Heart right ventricle (tissue), 16 donors: ENCODE measurements around the gene ABCC12. TPM values are rescaled to one million over a fixed set of nuclear protein-coding genes. Genes with fewer than 3 reads are reported as not detected.

Source experiments
- ATAC-seq, 8 donors: fragments of 200-7000 bp; cut with Tn5 transposase; one replicate each; pipeline ENCODE4 v1.9.1; 2020; ENCODE audit warnings: mild to moderate bottlenecking in 8 of 8, moderate library complexity in 8 of 8, moderate number of reproducible peaks in 1 of 8
- DNase-seq, 2 donors: peaks; one replicate each; pipeline ENCODE4 v3.0.0-alpha.2; 2020
- H3K27ac ChIP-seq, 10 donors: fragments of 200-600 bp; sonication (generic) in 2 of 10; one replicate each; pipeline versions ENCODE4 v1.5.0 to v1.8.0; 2020 to 2022; ENCODE audit warnings: mild to moderate bottlenecking in 3 of 10
- H3K27me3 ChIP-seq, 7 donors: fragments of 200-600 bp; one replicate each; pipeline ENCODE4 v1.8.0; 2021 to 2022; ENCODE audit warnings: mild to moderate bottlenecking in 2 of 7
- H3K36me3 ChIP-seq, 9 donors: fragments of 200-600 bp; sonication (generic) in 1 of 9; one replicate each; pipeline versions ENCODE4 v1.5.0 to v1.8.0; 2020 to 2022; ENCODE audit warnings: mild to moderate bottlenecking in 2 of 9
- H3K4me1 ChIP-seq, 9 donors: fragments of 200-600 bp; sonication (generic) in 1 of 9; one replicate each; pipeline versions ENCODE4 v1.5.0 to v1.8.0; 2020 to 2022; ENCODE audit warnings: mild to moderate bottlenecking in 4 of 9
- H3K4me3 ChIP-seq, 10 donors: fragments of 200-600 bp; sonication (generic) in 2 of 10; one replicate each; pipeline versions ENCODE4 v1.5.0 to v1.8.0; 2020 to 2022; ENCODE audit warnings: mild to moderate bottlenecking in 7 of 10, moderate library complexity in 2 of 10
- H3K9me3 ChIP-seq, 11 donors: fragments of 200-600 bp in 10 of 11; sonication (generic) in 2 of 11; one replicate each; pipeline versions ENCODE4 v1.5.0 to v1.8.0; 2013 to 2022; ENCODE audit warnings: mild to moderate bottlenecking in 2 of 11, control low read depth in 1 of 11, moderate library complexity in 1 of 11
- WGBS, 2 donors: extraction: QIAGEN DNeasy Blood & Tissue Kit; methylation state at CpG; one replicate each; pipeline ENCODE4 v1.1.7; 2013; ENCODE audit warnings: inconsistent platforms in 1 of 2; 5-methylcytosine and 5-hydroxymethylcytosine counted together
- intact Hi-C, 10 donors: fragments of 100-400 bp; cut with DNase I; formaldehyde crosslinking; loops; one replicate each; pipeline versions ENCODE4 v1.11.1 to v1.14.2; 2022
- long read RNA-seq, 3 donors: library from polyadenylated mRNA; unstranded; transcript quantifications; one replicate each; pipeline ENCODE4 v2.0.0, GENCODE V29; 2020 to 2021
- polyA plus RNA-seq, 2 donors: library from polyadenylated mRNA; stranded (reverse); fragments of 200-250 nt; gene quantifications; one replicate each; pipeline ENCODE4 v1.2.3, GENCODE V29; 2013
- total RNA-seq, 10 donors: library from RNA; stranded (reverse); fragmentation: NEBNext Ultra II Directional in 3 of 10; extraction: Animal tissue kit (Norgen Biotek cat#: 25700) in 3 of 10; gene quantifications; one replicate each; pipeline versions ENCODE4 v1.2.1 to v1.2.4, GENCODE V29; 2021 to 2023
- TF ChIP-seq, protein P1 (sequence below), 9 donors: fragments of 200-600 bp; sonication (generic) in 2 of 9; IDR thresholded peaks; one replicate each; pipeline versions ENCODE4 v1.5.0 to v1.8.0; 2021 to 2022; ENCODE audit warnings: antibody characterized with exemption in 9 of 9, mild to moderate bottlenecking in 5 of 9, moderate library complexity in 1 of 9
- donor health status: Arrhythmogenic right ventricular cardiomyopathy.
- donor health status: ischemic (EF 13 %, LVEDD 7.1; RV severe dilation, severe dysfunction).
- donor health status: healthy with polysubstance abuse.
- donor health status: DM: no; HTN: yes; CAD: no.
- donor health status: DM: no; HTN: no; CAD: no.
- donor health status: ischemic (EF 25% LVEDD 6.9; RV normal size, moderate dysfunction).
- donor health status: ischemic (EF 25% LVEDD 5.7; RV mildly dilated, moderate dysfunction).
- donor health status: healthy.
- donor health status: DM: yes; HTN: yes; CAD: no.
- donor health status: Ischemic cardiomyopathy.
- donor health status: ischemic (EF 35%, LVEDD 5.7; RV mildly dilated, moderate dysfunction).
- donor health status: nonischemic (EF 11% LVEDD 7.7; RV severe dilation, severe dysfunction).
- donor health status: DM: yes; HTN: yes; CAD: no.
- donor health status: PGD.
- donor health status: ischemic (EF 29% LVEDD 5.4; RV normal size, mild dysfunction).
- donor health status: nonischemic (EF 23%, LVEDD 6.1; RV moderate dilation, normal function).

The ABCC12 gene
- total RNA-seq (under 1 TPM in 2 of 10 donors, not detected in 8; 0.07 to 0.20 TPM), polyA plus RNA-seq (under 1 TPM in 1 of 2 donors, not detected in 1; 0.01 TPM)
- long read RNA-seq, donor 1: 0 reads
- long read RNA-seq, donor 2: 0 reads
- long read RNA-seq, donor 3: 0 reads

- no peak for DNase-seq
- H3K9me3 ChIP-seq: no peaks in the 10 kb centered on the region
- TF ChIP-seq, protein P1, sequence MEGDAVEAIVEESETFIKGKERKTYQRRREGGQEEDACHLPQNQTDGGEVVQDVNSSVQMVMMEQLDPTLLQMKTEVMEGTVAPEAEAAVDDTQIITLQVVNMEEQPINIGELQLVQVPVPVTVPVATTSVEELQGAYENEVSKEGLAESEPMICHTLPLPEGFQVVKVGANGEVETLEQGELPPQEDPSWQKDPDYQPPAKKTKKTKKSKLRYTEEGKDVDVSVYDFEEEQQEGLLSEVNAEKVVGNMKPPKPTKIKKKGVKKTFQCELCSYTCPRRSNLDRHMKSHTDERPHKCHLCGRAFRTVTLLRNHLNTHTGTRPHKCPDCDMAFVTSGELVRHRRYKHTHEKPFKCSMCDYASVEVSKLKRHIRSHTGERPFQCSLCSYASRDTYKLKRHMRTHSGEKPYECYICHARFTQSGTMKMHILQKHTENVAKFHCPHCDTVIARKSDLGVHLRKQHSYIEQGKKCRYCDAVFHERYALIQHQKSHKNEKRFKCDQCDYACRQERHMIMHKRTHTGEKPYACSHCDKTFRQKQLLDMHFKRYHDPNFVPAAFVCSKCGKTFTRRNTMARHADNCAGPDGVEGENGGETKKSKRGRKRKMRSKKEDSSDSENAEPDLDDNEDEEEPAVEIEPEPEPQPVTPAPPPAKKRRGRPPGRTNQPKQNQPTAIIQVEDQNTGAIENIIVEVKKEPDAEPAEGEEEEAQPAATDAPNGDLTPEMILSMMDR (IDR thresholded peaks at IDR 0.05): no peak
- H3K4me1 ChIP-seq: peaks cover 4 to 25% (median 10%) of the 10 kb centered on the region in 9 donors
- H3K27me3 ChIP-seq: peaks cover 0 to 8% (median 0%) of the 10 kb centered on the region in 7 donors
- 44 to 47% methylated on average over 24 of the region's 24 CpGs for whole genome bisulfite sequencing, 2 donors
- peak within 1 kb of the TSS in 5 of 10 donors; percentile 5 to 31 (median 21) for H3K4me3 ChIP-seq
- intact Hi-C loops: loop anchor here in 8 of 10 donors (2.0 to 10.0 kb wide), 5 partner anchors 101 to 1119 kb away; partner anchors contain the start of gene NETO2 (in 7 of the 8)
- peak within 1 kb of the TSS in 7 of 10 donors; percentile 51 to 70 (median 59) for H3K27ac ChIP-seq
- peak in 5 of 8 donors; percentile 4 to 23 (median 9) for ATAC-seq
- H3K36me3 ChIP-seq: no peaks in the 10 kb centered on the region
Measured at GRCh38 chr16:48155926-48156789, at the start of gene ABCC12. Gene ABCC12, minus strand, starts transcription at chr16:48155993. Its CDS starts 9,569 bp downstream, at chr16:48146424.

- ATAC-seq (no peak), DNase-seq (no peak)
- Histone ChIP-seq H3K27ac (no peak overlapping the region), H3K4me3 (no peak overlapping the region), H3K36me3 (no peaks in the 10 kb centered on the region), H3K9me3 (no peaks in the 10 kb centered on the region), H3K27me3 (peaks cover 0 to 20% (median 7%) of the 10 kb centered on the region in 7 donors), H3K4me1 (no peaks in the 10 kb centered on the region)
- TF ChIP-seq, protein P1 (IDR thresholded peaks at IDR 0.05): no peak
- intact Hi-C loops: no loop called here
- 86 to 88% methylated on average over 6 of the region's 6 CpGs for WGBS, 2 donors
Measured at GRCh38 chr16:48204825-48205151, 49.0 kb upstream of the ABCC12 start.

DNA sequence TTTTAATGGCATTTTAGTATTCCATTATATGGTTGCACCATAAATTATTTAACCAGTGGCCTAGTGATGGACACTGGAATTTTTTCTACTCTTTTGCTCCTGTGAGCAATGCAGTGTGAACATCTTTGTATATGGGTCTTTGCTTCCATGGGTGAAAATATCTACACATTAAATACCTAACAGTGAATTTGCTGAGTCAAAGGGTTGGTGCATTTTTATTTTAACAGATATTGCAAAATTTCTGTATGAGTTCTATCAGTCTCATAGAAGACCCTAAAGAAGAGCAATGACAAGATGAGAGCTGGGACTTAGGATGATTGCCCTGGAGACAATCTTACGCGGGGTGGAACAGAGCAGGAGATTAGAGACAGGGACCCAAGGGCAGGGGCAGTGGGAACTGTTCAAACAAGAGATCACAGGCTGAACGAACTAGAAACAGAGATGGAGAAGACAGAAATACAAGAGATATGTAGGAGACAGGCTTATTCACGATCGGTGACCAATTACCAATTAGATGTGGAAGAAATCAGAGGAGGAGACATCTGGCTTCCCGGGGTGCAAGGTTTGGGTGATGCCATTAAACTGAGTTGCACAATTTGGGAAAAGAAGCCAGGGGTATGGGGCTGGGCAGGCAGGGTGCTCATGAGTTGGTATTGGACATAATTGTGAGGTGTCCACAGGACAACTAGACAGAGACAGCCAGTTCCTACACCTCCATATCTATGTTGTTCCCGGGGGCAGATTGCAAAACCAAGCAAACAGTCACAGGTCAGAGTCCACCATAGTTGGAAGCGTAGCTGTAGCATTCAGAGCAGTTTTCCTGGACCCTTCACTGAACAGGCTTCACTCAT, 48.4 kb upstream of the ABCC12 start:
- no peaks in the 10 kb centered on the region for H3K36me3 ChIP-seq
- ATAC-seq: no peak

More for the DNA sequence above, 48.4 kb upstream of the ABCC12 start:
- 85 to 88% methylated on average over 8 of the region's 8 CpGs for WGBS, 2 donors
- H3K9me3 ChIP-seq: no peaks in the 10 kb centered on the region
- H3K4me1 ChIP-seq: no peaks in the 10 kb centered on the region
- no peak overlapping the region for H3K27ac ChIP-seq
- no peak overlapping the region for H3K4me3 ChIP-seq
- no peak for DNase-seq
- TF ChIP-seq, protein P1 (IDR thresholded peaks at IDR 0.05): no peak
- intact Hi-C loops: no loop called here
- peaks cover 0 to 20% (median 7%) of the 10 kb centered on the region in 7 donors for H3K27me3 ChIP-seq
